Activated naive CD8-positive, alpha-beta T cell (primary cell): Measurements from ENCODE around the gene PITX2.

Source experiments
- H3K27ac Mint-ChIP-seq: one replicate; pipeline ENCODE4 v1.8.0; 2021; ENCODE audit warnings: mixed read lengths
- H3K27me3 Mint-ChIP-seq: one replicate; pipeline ENCODE4 v1.8.0; 2021; ENCODE audit warnings: mixed read lengths
- H3K36me3 Mint-ChIP-seq: one replicate; pipeline ENCODE4 v1.8.0; 2021; ENCODE audit warnings: mixed read lengths
- H3K4me1 Mint-ChIP-seq: one replicate; pipeline ENCODE4 v1.8.0; 2021; ENCODE audit warnings: low read depth, mixed read lengths
- H3K4me3 Mint-ChIP-seq: one replicate; pipeline ENCODE4 v1.8.0; 2021; ENCODE audit warnings: mild to moderate bottlenecking, mixed read lengths
- H3K9me3 Mint-ChIP-seq: one replicate; pipeline ENCODE4 v1.8.0; 2021; ENCODE audit warnings: low read depth, mixed read lengths

PITX2 gene

GRCh38 chr4:110640576-110640975, 17.7 kb upstream of the PITX2 start:
- Mint-ChIP-seq H3K4me3 (no peak overlapping the region), H3K36me3 (peaks cover 8% of the 10 kb centered on the region), H3K27ac (no peak overlapping the region), H3K4me1 (no peaks in the 10 kb centered on the region), H3K27me3 (peaks cover 50% of the 10 kb centered on the region), H3K9me3 (no peaks in the 10 kb centered on the region)

GRCh38 chr4:110639207-110640090, 16.6 kb upstream of the PITX2 start:
- H3K4me1 Mint-ChIP-seq: no peaks in the 10 kb centered on the region
- H3K36me3 Mint-ChIP-seq: peaks cover 8% of the 10 kb centered on the region
- no peak overlapping the region for H3K27ac Mint-ChIP-seq
- H3K9me3 Mint-ChIP-seq: no peaks in the 10 kb centered on the region
- H3K4me3 Mint-ChIP-seq: no peak overlapping the region
- H3K27me3 Mint-ChIP-seq: peaks cover 54% of the 10 kb centered on the region

DNA sequence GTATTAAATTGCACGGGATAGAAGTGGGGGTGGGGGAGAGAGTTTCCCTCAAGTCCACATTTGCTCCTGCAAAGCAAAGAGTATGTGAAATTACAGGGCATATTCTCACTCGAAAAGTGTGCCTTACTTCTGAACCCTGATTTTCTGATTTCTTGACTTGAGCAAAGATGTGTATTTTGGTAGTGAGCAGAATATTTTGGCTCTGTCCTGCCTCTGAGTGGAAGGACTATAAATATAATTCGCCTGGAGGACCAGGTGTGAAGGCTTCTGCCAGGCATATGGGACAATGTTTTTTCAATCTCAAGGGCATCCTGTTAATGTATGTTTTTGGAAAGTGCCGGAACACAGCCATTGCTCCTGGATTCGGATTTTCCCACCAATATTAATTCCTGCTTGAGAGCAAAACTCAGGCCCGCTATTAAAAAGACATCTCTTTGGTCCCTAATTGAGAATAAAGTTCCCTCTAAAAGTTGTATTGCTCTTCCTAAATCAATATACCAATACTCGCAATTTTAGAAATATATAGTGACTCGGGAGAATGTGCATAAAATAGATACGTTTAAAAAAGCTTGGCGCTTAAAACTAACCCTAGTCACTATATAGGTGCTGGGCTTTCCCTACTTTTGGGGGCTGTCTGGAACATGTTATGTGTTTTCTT, 15.3 kb upstream of the PITX2 start:
- Mint-ChIP-seq H3K4me3 (no peak overlapping the region), H3K36me3 (peaks cover 10% of the 10 kb centered on the region), H3K4me1 (peaks cover 3% of the 10 kb centered on the region), H3K27me3 (peaks cover 62% of the 10 kb centered on the region), H3K9me3 (no peaks in the 10 kb centered on the region), H3K27ac (no peak overlapping the region)

DNA sequence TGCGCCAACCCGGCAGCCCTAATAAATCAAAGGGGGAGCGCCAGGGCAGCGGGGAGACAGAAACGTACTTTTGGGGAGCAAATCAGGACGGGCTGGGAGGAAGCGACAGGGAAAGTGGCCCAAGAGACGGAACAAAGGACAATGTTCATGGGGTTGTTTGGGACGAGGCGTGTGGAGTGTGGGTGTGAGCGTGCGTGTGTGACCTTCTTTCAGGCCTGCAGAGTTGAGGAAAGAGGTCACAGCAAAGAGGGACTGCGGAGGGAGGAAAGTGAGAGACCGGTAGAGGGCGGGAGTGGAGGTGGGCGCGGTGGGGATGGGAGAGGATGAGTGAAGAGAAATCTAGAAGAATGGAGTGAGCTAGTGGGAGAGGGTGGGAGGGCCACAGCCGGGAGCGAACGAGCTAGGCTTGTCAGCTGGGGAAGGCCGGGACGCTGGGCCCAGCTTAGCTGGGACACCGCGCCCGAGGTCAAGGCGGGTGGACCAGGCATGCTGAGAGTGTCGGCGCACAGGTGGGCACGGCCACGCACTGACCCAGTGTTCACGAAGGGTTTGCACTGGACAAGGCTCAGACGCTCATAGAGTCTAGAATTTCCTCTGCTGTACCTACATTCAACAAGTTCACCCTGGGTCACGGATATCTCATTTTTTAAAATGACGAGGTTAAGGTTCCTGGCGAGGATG, 14.7 kb upstream of the PITX2 start:
- Mint-ChIP-seq H3K4me3 (no peak overlapping the region), H3K27ac (no peak overlapping the region), H3K9me3 (no peaks in the 10 kb centered on the region), H3K4me1 (peaks cover 8% of the 10 kb centered on the region), H3K27me3 (peaks cover 64% of the 10 kb centered on the region), H3K36me3 (peaks cover 10% of the 10 kb centered on the region)

GRCh38 chr4:110636680-110637407, 14.0 kb upstream of the PITX2 start:
- no peak overlapping the region for H3K4me3 Mint-ChIP-seq
- H3K4me1 Mint-ChIP-seq: peaks cover 13% of the 10 kb centered on the region
- H3K27ac Mint-ChIP-seq: no peak overlapping the region
- H3K36me3 Mint-ChIP-seq: peaks cover 10% of the 10 kb centered on the region
- no peaks in the 10 kb centered on the region for H3K9me3 Mint-ChIP-seq
- H3K27me3 Mint-ChIP-seq: peaks cover 62% of the 10 kb centered on the region

- Mint-ChIP-seq H3K4me3 (no peak overlapping the region), H3K27me3 (peaks cover 61% of the 10 kb centered on the region), H3K36me3 (peaks cover 10% of the 10 kb centered on the region), H3K27ac (no peak overlapping the region), H3K4me1 (peaks cover 17% of the 10 kb centered on the region), H3K9me3 (no peaks in the 10 kb centered on the region)
These were observed 13.3 kb upstream of the PITX2 start for GRCh38 chr4:110636171-110636679.

GRCh38 chr4:110635163-110635865, 12.4 kb upstream of the PITX2 start:
- Mint-ChIP-seq H3K4me1 (peaks cover 23% of the 10 kb centered on the region), H3K9me3 (no peaks in the 10 kb centered on the region), H3K27me3 (peaks cover 60% of the 10 kb centered on the region)

GRCh38 chr4:110634350-110635162, 11.7 kb upstream of the PITX2 start:
- no peak overlapping the region for H3K27ac Mint-ChIP-seq
- peaks cover 23% of the 10 kb centered on the region for H3K4me1 Mint-ChIP-seq
- no peaks in the 10 kb centered on the region for H3K9me3 Mint-ChIP-seq
- peaks cover 4% of the 10 kb centered on the region for H3K36me3 Mint-ChIP-seq
- no peak overlapping the region for H3K4me3 Mint-ChIP-seq
- peaks cover 59% of the 10 kb centered on the region for H3K27me3 Mint-ChIP-seq

More at GRCh38 chr4:110635163-110635865, 12.4 kb upstream of the PITX2 start:
- H3K36me3 Mint-ChIP-seq: peaks cover 5% of the 10 kb centered on the region
- no peak overlapping the region for H3K27ac Mint-ChIP-seq
- no peak overlapping the region for H3K4me3 Mint-ChIP-seq

DNA sequence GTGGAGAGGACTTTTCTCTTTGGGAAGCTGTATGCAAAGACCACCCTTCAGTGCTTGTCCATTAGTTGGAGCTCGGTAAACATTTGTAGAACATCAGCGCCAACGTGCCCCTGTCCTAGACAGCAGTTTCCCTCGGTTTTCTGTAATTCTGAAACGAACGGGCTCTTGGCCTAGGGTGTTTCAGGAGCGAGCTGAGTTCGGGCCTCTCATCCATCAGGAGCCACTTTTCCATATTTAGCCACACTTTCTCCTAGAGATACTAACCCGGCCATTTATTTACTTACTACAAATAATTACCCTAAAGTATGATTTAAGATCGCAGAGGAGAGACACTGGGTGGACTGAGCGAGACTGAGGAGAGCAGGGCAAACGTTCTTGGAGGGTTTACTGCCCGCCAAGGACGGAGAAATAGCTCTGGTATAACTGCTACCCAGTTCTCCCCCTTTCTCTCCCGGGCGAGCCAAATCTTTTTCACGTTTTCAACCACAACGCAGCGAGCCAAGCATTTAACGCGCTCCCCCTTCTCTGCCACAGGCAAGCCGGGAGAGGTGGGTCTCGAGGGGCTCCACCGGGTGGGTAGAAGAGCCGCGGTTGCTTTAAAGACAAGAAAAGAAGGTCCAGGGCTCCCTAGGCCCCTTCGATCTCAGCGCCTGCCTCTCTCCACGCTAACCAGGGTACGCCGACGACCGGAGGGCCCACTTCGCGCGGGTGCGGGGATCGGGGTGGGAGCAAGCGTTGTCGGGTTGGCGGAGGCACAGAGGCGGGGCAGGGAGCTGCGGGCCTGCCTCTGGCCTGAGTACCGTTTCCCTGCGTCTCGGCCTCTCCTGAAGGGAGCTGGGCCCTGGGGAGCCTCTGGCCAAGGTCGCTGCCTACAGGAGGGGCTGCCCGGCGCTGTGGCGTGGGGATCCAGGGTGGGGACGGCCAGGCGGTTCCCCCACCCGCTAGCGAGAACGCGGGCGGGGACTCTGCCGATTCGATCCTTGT, 10.8 kb upstream of the PITX2 start:
- peaks cover 27% of the 10 kb centered on the region for H3K4me1 Mint-ChIP-seq
- H3K9me3 Mint-ChIP-seq: peaks cover under 1% of the 10 kb centered on the region
- H3K27me3 Mint-ChIP-seq: peaks cover 57% of the 10 kb centered on the region
- peaks cover 4% of the 10 kb centered on the region for H3K36me3 Mint-ChIP-seq
- no peak overlapping the region for H3K4me3 Mint-ChIP-seq
- no peak overlapping the region for H3K27ac Mint-ChIP-seq

- Mint-ChIP-seq H3K27me3 (peaks cover 60% of the 10 kb centered on the region), H3K36me3 (peaks cover 4% of the 10 kb centered on the region), H3K9me3 (peaks cover 9% of the 10 kb centered on the region), H3K27ac (no peak overlapping the region), H3K4me3 (no peak overlapping the region), H3K4me1 (peaks cover 30% of the 10 kb centered on the region)
These were observed 9.9 kb upstream of the PITX2 start for GRCh38 chr4:110632506-110633357.

DNA sequence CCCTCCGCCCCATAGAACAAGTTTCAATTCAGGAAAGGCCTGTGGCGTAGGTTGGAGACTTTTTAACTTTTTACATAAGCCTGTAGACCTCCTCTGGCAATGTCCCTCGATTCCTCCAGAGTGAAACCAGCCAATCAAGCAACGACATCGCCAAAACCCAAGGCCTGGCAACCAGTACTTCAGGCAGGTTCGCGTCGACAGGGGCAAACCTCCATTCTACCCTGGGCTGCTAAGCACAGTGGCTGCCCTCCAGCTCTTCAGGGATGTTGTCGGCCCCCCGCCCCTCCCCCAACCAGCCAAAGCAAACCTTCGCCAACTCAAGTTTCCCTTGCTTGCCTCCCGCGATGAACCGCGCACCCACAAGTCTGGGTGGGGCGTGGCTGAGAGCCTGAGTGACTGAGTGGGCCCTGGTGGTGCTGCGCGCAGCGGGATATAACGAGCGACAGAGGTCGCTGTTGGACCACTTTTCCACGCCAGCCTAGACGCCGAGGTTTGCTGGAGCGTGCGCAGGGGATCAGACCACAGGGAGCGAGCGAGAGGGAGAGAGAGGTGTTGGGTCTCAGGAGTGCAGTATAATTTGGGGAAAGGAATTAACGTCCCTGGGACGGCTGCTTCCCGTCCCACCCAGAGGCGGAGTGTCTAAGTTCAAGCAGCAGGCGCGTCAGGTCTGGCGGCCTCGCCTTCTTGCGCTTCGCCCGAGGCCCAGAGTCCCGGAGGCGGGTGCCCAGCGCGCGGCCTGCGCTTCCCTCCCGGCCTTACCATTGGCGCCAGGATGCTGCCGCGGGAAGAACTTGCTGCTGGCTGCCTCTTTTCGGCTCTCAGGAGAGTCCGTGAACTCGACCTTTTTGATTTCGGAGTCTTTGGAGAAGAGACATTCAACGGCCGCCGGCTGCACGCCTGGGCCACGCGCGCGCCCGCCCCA, 9.0 kb upstream of the PITX2 start:
- Mint-ChIP-seq H3K27me3 (peaks cover 63% of the 10 kb centered on the region), H3K4me3 (peak overlapping the region; percentile 75), H3K36me3 (peaks cover 9% of the 10 kb centered on the region), H3K27ac (peak overlapping the region; percentile 22), H3K9me3 (peaks cover 11% of the 10 kb centered on the region), H3K4me1 (peaks cover 30% of the 10 kb centered on the region)
